ENCODE measurements around the gene CTRL.

The CTRL gene

GRCh38 chr16:67886387-67886786 is 45.3 kb downstream of the CTRL start:
- DNase-seq (ENCODE audit: low read depth) = no peak

GRCh38 chr16:67885976-67886375 is 45.7 kb downstream of the CTRL start:
- no peak for DNase-seq (ENCODE audit: low read depth)

GRCh38 chr16:67885545-67885944 is 46.1 kb downstream of the CTRL start:
- DNase-seq (ENCODE audit: low read depth) = no peak

- DNase-seq (ENCODE audit: low read depth) = no peak
Measured at GRCh38 chr16:67884684-67885083, 47.0 kb downstream of the CTRL start, which contains the start of gene NRN1L. Gene NRN1L, plus strand, starts transcription at chr16:67884885. Its CDS starts 19 bp downstream, at chr16:67884904.

GRCh38 chr16:67883872-67884261 is 47.8 kb downstream of the CTRL start:
- DNase-seq (ENCODE audit: low read depth) = peak; percentile 67

- DNase-seq (ENCODE audit: low read depth) = no peak
Measured at GRCh38 chr16:67883146-67883871, 48.4 kb downstream of the CTRL start.

GRCh38 chr16:67882374-67883145 is 49.1 kb downstream of the CTRL start:
- DNase-seq (ENCODE audit: low read depth) = no peak

GRCh38 chr16:67881621-67882161 is 50.0 kb downstream of the CTRL start:
- no peak for DNase-seq (ENCODE audit: low read depth)

GRCh38 chr16:67880584-67880983 is 51.1 kb downstream of the CTRL start:
- DNase-seq (ENCODE audit: low read depth) = no peak

GRCh38 chr16:67879936-67880335 is 51.7 kb downstream of the CTRL start:
- no peak for DNase-seq (ENCODE audit: low read depth)

Measured in stimulated activated CD4-positive, alpha-beta T cell treated with anti-CD3 and anti-CD28 coated beads, Interleukin-2, amount 100 ng/mL, for 4 hours (primary cell).